Body of pancreas (tissue), 4 donors: ENCODE measurements around the gene ING2. TPM values are rescaled to one million over a fixed set of nuclear protein-coding genes. Genes with fewer than 3 reads are reported as not detected.
"Not testable (repeated sequence)": the region's sequence is repeated elsewhere in the genome, so short reads cannot be mapped to it uniquely, and the experiment has no call there.

Experiments used
- ATAC-seq: fragments of 150-250 bp; one replicate; pipeline ENCODE4 v1.9.1; 2016
- DNase-seq, 4 donors: peaks; one replicate each; pipeline ENCODE4 v3.0.0-alpha.2; 2019
- H3K27ac ChIP-seq, 4 donors: fragments of 200-600 bp; sonication (generic); 1 replicate in 3 of 4; 2 replicates in 1 of 4; pipeline versions ENCODE4 v1.5.1 to v1.6.1; 2016 to 2019; ENCODE audit warnings: mild to moderate bottlenecking in 1 of 4, mixed read lengths in 1 of 4, moderate library complexity in 1 of 4
- H3K27me3 ChIP-seq, 2 donors: fragments of 200-600 bp; sonication (generic); one replicate each; pipeline ENCODE4 v1.6.0; 2016; ENCODE audit warnings: mild to moderate bottlenecking in 1 of 2
- H3K36me3 ChIP-seq, 2 donors: fragments of 200-600 bp; sonication (generic); replicated peaks in 1 of 2; 2 replicates each; pipeline ENCODE4 v1.5.1; 2016; ENCODE audit warnings: low read depth in 2 of 2; ENCODE audit not compliant: insufficient read depth in 1 of 2
- H3K4me1 ChIP-seq: fragments of 200-600 bp; sonication (generic); one replicate; pipeline ENCODE4 v1.6.0; 2016
- H3K4me3 ChIP-seq, 2 donors: fragments of 200-600 bp; sonication (generic); 1 replicate in 1 of 2; 2 replicates in 1 of 2; pipeline ENCODE4 v1.5.1; 2016 to 2019
- H3K9me3 ChIP-seq, 3 donors: fragments of 200-600 bp; sonication (generic); 1 replicate in 2 of 3; 2 replicates in 1 of 3; pipeline ENCODE4 v1.5.1; 2016
- CTCF ChIP-seq, 7 experiments: fragments of 450-650 bp in 4 of 7; fragments of 200-600 bp in 3 of 7; sonication (generic) in 3 of 7; IDR thresholded peaks; one replicate each; pipeline ENCODE4 v1.5.1; 2016 to 2019; ENCODE audit warnings: antibody characterized with exemption in 7 of 7
- POLR2A ChIP-seq, 3 donors: fragments of 450-650 bp; IDR thresholded peaks; one replicate each; pipeline ENCODE4 v1.6.1; 2016; ENCODE audit warnings: antibody characterized with exemption in 3 of 3, mild to moderate bottlenecking in 2 of 3
- WGBS, 2 donors: methylation state at CpG; one replicate each; pipeline ENCODE4 v1.1.5; 2017; 5-methylcytosine and 5-hydroxymethylcytosine counted together
- intact Hi-C: fragments of 100-400 bp; cut with DNase I; formaldehyde crosslinking; loops from one replicate; pipeline ENCODE4 v1.15.1; 2023
- total RNA-seq, 2 donors: library from RNA; depleted of rRNA; stranded (reverse); fragments of >200 nt; gene quantifications; one replicate each; pipeline ENCODE4 v1.1.0, GENCODE V29; 2016

The ING2 gene
- total RNA-seq, 2 donors from 2014 or later, result 3.6 to 14.5 TPM

GRCh38 chr4:183471946-183472708, 32.7 kb upstream of the ING2 start:
- WGBS, 2 donors, result 22 to 24% methylated on average over 12 of the region's 12 CpGs
- Histone ChIP-seq H3K27me3 (no peaks in the 10 kb centered on the region), H3K36me3 (no peaks in the 10 kb centered on the region), H3K4me3 (no peak overlapping the region), H3K9me3 (no peaks in the 10 kb centered on the region), H3K27ac (no peak overlapping the region), H3K4me1 (peaks cover 4% of the 10 kb centered on the region)
- DNase-seq, result peak; percentile 87 to 95 (median 91)
- intact Hi-C loops, result no loop called here
- TF ChIP-seq POLR2A (IDR thresholded peaks at IDR 0.05) (no peak), CTCF (IDR thresholded peaks at IDR 0.05) (peak; percentile 62 to 95 (median 84))
- ATAC-seq, result peak; percentile 88

- H3K4me1 ChIP-seq, result no peaks in the 10 kb centered on the region
- intact Hi-C loops, result no loop called here
- no peaks in the 10 kb centered on the region for H3K36me3 ChIP-seq
- H3K9me3 ChIP-seq, result no peaks in the 10 kb centered on the region
- no peak for DNase-seq
- H3K27ac ChIP-seq, result no peak overlapping the region
- no peak for TF ChIP-seq POLR2A (IDR thresholded peaks at IDR 0.05)
- no peak for TF ChIP-seq CTCF (IDR thresholded peaks at IDR 0.05)
- H3K27me3 ChIP-seq, result no peaks in the 10 kb centered on the region
- H3K4me3 ChIP-seq, result no peak overlapping the region
- ATAC-seq, result no peak
- WGBS, 2 donors, result 48 to 61% methylated on average over 5 of the region's 5 CpGs
Measured at GRCh38 chr4:183478123-183478522, 26.7 kb upstream of the ING2 start.

- no peak for ATAC-seq
- TF ChIP-seq CTCF (IDR thresholded peaks at IDR 0.05) (no peak), POLR2A (IDR thresholded peaks at IDR 0.05) (no peak)
- Histone ChIP-seq H3K4me1 (no peaks in the 10 kb centered on the region), H3K9me3 (no peaks in the 10 kb centered on the region), H3K4me3 (no peak overlapping the region), H3K36me3 (no peaks in the 10 kb centered on the region), H3K27ac (no peak overlapping the region), H3K27me3 (no peaks in the 10 kb centered on the region)
- WGBS, 2 donors, result 82 to 87% methylated on average over 2 of the region's 2 CpGs
- DNase-seq, result no peak
- intact Hi-C loops, result no loop called here
Measured at GRCh38 chr4:183478926-183479325, 25.9 kb upstream of the ING2 start.

- H3K36me3 ChIP-seq, H3K27me3 ChIP-seq, ATAC-seq, H3K4me3 ChIP-seq, DNase-seq, H3K4me1 ChIP-seq, H3K27ac ChIP-seq, H3K9me3 ChIP-seq, intact Hi-C loops: not testable (repeated sequence)
- WGBS, 2 donors, result 94% methylated on average over 14 to 17 of the region's 33 CpGs
Measured at GRCh38 chr4:183482515-183483095, 22.3 kb upstream of the ING2 start.

- no peak for ATAC-seq
- no peak for DNase-seq
- 90 to 93% methylated on average over 7 of the region's 7 CpGs for WGBS, 2 donors
- no peak for TF ChIP-seq POLR2A (IDR thresholded peaks at IDR 0.05)
- TF ChIP-seq CTCF (IDR thresholded peaks at IDR 0.05), result no peak
- no peak overlapping the region for H3K27ac ChIP-seq
- intact Hi-C loops, result no loop called here
- H3K36me3 ChIP-seq, result no peaks in the 10 kb centered on the region
- H3K4me1 ChIP-seq, result no peaks in the 10 kb centered on the region
- H3K4me3 ChIP-seq, result no peak overlapping the region
- no peaks in the 10 kb centered on the region for H3K9me3 ChIP-seq
- no peaks in the 10 kb centered on the region for H3K27me3 ChIP-seq
Measured at GRCh38 chr4:183483997-183484396, 20.9 kb upstream of the ING2 start.
